ENCODE data around the gene TMEM272.

DNA sequence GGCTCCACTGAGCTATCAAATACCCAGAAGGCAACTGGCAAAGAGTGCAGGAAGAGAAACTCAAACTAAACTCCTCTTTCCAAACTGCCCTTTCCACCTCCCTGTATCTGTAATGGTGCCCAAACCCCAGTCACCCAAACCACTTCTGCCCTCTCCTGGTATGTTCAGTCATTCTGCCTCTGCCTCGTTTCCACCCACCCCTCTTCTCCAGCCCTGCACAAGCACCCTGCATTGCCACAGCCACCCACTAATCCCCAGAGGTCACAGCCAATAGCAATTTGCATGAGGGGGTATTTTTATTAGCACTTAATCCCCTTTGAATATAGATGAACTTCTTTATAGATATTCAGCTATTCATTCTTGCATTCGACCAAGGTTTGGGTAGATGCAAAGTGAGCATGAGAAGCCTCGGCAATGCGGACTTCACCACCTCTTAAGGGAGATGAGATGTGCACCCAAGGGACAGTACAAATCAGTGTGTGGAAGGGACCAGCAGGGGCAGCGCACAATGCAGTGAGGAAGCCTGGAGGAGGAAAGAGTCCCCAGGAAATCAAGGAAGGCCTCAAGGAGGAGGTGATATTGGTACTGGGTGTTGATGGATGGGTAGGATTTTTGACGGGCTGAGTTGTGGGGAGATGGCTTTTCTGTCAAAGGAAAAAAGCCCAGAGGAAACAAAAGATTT is 12.4 kb downstream of the TMEM272 start:
- TF ChIP-seq, protein P1, sequence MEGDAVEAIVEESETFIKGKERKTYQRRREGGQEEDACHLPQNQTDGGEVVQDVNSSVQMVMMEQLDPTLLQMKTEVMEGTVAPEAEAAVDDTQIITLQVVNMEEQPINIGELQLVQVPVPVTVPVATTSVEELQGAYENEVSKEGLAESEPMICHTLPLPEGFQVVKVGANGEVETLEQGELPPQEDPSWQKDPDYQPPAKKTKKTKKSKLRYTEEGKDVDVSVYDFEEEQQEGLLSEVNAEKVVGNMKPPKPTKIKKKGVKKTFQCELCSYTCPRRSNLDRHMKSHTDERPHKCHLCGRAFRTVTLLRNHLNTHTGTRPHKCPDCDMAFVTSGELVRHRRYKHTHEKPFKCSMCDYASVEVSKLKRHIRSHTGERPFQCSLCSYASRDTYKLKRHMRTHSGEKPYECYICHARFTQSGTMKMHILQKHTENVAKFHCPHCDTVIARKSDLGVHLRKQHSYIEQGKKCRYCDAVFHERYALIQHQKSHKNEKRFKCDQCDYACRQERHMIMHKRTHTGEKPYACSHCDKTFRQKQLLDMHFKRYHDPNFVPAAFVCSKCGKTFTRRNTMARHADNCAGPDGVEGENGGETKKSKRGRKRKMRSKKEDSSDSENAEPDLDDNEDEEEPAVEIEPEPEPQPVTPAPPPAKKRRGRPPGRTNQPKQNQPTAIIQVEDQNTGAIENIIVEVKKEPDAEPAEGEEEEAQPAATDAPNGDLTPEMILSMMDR (IDR thresholded peaks at IDR 0.05) = peak in 4 of 6 experiments; percentile 27 to 45 (median 38)
- no peak for TF ChIP-seq POLR2A (IDR thresholded peaks at IDR 0.05)

All from Peyer's patch (tissue), 4 donors.